HG03521 (cell line): Measurements from ENCODE around the gene ASPRV1.
"Not testable (repeated sequence)": the region's sequence is repeated elsewhere in the genome, so short reads cannot be mapped to it uniquely, and the experiment has no call there.

Experiments used
- ATAC-seq: cut with Tn5 transposase; IDR thresholded peaks from one replicate; pipeline ENCODE4 v1.9.1; 2021; ENCODE audit warnings: mild to moderate bottlenecking, moderate library complexity; ENCODE audit not compliant: unreplicated experiment

The ASPRV1 gene

GRCh38 chr2:69962986-69963730, 1.7 kb upstream of the ASPRV1 start:
- no peak for ATAC-seq

GRCh38 chr2:69960821-69961220, 610 bp downstream of the ASPRV1 start:
- no peak for ATAC-seq

GRCh38 chr2:69959425-69959824, 2.0 kb downstream of the ASPRV1 start:
- ATAC-seq: no peak

GRCh38 chr2:69958480-69958879, 3.0 kb downstream of the ASPRV1 start:
- no peak for ATAC-seq

- ATAC-seq: no peak
These were observed 3.5 kb downstream of the ASPRV1 start for GRCh38 chr2:69957965-69958364.

GRCh38 chr2:69956475-69956979, 4.9 kb downstream of the ASPRV1 start:
- no peak for ATAC-seq

GRCh38 chr2:69955029-69955428, 6.4 kb downstream of the ASPRV1 start:
- no peak for ATAC-seq

GRCh38 chr2:69954084-69954483, 7.3 kb downstream of the ASPRV1 start:
- no peak for ATAC-seq

- ATAC-seq: no peak
These were observed 8.9 kb downstream of the ASPRV1 start for GRCh38 chr2:69952336-69953115.

- not testable (repeated sequence) for ATAC-seq
These were observed 10.8 kb downstream of the ASPRV1 start for GRCh38 chr2:69950671-69951070.

GRCh38 chr2:69950241-69950640, 11.2 kb downstream of the ASPRV1 start:
- ATAC-seq: no peak

- ATAC-seq: no peak
These were observed 12.3 kb downstream of the ASPRV1 start for GRCh38 chr2:69948963-69949645.

- ATAC-seq: no peak
These were observed 13.1 kb downstream of the ASPRV1 start for GRCh38 chr2:69948032-69948962.

GRCh38 chr2:69947325-69947931, 14.0 kb downstream of the ASPRV1 start:
- ATAC-seq: no peak

- peak; percentile 83 for ATAC-seq
These were observed 14.8 kb downstream of the ASPRV1 start for GRCh38 chr2:69946351-69947324.

- ATAC-seq: no peak
These were observed 15.5 kb downstream of the ASPRV1 start for GRCh38 chr2:69945941-69946340.

GRCh38 chr2:69945441-69945840, 16.0 kb downstream of the ASPRV1 start:
- ATAC-seq: no peak

- ATAC-seq: no peak
These were observed 16.7 kb downstream of the ASPRV1 start for GRCh38 chr2:69944756-69945155.
